GM18508 (cell line): Measurements from ENCODE around the gene BRAF.
"Not testable (repeated sequence)": the region's sequence is repeated elsewhere in the genome, so short reads cannot be mapped to it uniquely, and the experiment has no call there.

Experiments
- ATAC-seq: cut with Tn5 transposase; IDR thresholded peaks from one replicate; pipeline ENCODE4 v1.9.1; 2021; ENCODE audit warnings: moderate number of reproducible peaks; ENCODE audit not compliant: insufficient read depth, unreplicated experiment

BRAF gene

GRCh38 chr7:140924821-140925421 is at the start of gene BRAF:
BRAF (minus strand) TSS chr7:140924929; CDS start chr7:140924703, 226 bp downstream.
- ATAC-seq, result no peak

DNA sequence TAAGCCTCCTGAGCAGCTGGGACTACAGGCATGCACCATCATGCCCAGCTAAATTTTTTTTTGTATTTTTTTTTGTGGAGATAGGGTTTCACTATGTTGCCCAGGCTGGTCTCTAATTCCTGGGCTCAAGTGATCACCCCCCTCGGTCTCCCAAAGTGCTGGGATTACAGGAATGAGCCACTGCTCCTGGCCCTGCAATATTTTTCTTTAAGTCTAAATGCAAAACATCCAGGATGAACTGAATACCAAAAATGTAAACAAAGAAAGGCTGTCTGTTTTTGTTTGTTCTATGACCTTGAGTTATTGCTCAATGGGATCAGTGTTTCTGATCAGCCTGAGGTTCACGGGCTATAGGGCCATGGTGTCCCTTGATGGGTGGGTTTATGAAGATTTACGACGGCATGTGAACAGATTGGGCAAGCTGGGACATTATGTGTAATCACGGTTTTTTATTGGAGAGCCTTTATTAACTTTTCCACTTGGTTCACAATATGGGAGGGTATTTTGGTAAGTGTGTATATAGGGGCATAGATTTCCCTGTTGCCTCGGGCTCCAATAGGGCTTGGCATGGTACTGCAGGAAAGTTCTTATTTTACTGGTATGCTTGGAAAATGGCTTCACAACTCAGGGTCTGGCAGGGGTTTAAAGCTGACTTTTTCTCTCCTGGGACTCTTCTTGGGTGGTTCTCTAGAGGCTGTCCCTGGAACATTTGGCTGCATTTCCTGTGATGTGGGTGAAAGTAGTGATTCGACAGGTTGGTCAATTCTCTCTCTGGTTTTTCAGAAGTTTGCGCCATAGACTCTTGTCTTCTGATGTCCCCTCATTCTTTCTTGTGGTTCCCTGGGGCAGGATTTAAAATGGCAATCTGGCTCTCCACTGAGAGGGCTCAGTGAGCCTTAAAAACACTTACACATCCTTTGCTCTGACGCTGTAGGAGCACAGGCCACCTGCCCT is 48.4 kb upstream of the BRAF start:
- ATAC-seq, result no peak

DNA sequence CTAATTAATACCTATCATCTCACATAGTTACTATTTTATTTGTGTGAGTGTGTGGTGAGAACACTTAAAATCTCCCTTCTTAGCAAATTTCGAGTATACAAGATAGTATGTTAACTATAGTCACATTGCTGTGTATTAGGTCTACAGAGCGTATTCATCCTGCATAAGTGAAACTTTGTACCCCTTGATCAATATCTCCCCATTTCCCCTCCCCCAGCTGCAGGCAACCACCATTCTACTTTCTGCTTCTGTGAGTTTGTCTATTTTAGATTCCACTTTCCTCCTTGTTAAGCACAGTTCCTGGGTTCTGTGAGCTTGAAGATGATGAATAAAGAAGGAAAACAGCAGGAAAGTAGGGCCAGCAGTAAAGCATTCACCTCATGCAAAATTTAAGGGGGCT is 47.6 kb upstream of the BRAF start:
- ATAC-seq, result no peak

DNA sequence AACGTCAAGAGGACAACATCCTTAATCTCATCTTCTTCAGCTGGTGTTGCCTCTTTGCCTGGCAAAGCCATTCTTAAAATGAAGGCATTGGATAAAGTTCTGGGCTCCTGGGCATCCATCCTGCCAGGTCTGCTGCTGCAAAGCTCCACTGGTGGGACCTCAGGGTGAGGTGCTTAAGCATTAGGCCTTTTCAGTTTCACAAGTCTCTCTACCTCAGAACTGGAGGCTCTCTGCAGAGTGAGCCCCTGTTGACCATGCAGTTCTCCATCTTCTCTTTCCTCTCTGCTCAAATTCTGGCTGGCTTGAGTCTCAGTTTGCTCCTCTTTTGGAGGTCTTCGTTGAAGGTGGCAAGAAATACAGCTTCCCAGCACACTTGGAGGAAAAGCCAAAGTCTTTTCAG is 42.7 kb upstream of the BRAF start:
- no peak for ATAC-seq

DNA sequence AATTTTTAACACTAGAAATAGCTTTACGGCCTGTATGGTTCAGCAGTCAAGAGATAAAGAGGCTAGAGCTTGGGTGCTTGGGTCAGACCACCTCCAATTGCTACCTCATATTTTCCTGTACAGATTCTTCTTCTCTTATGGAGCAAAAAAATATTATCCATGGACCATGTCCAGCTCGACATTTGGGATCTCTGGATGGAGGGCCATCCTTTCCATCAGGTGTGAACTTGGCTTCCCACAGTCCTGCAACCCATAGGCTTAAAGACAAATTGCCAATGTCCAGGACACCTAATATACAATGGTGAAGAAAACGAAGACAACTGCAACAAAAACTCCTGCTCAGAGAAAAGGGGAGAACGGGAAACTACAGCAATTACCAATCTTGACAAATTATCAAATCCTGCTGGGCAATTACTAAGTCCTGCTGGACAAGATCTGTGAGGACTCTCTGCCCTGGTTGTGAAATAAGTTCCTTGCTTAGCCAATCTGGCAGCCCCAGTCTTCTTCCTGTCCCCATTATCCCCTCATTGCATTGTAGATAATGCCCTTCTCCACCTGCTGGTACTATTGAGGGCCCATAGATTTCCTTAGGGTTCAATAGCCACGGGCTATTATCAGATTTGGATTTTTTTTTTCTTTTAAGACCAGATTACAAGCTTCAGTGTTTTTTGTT is 42.0 kb upstream of the BRAF start:
- no peak for ATAC-seq

DNA sequence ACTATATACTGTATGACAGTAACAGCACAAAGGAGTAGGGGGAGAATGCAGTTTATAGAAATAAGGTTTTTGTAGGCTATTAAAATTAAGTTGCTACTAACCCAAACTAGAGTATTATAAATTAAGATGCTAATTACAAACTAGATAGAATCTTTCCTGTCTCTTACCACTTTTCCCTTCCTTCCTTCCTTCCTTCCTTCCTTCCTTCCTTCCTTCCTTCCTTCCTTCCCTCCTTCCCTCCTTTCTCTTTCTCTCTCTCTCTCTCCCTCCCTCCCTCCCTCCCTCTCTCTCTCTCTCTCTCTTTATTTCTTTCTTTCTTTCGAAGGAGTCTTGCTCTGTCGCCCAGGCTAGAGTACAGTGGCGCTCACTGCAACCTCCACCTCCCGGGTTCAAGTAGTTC is 36.4 kb upstream of the BRAF start:
- ATAC-seq, result no peak

DNA sequence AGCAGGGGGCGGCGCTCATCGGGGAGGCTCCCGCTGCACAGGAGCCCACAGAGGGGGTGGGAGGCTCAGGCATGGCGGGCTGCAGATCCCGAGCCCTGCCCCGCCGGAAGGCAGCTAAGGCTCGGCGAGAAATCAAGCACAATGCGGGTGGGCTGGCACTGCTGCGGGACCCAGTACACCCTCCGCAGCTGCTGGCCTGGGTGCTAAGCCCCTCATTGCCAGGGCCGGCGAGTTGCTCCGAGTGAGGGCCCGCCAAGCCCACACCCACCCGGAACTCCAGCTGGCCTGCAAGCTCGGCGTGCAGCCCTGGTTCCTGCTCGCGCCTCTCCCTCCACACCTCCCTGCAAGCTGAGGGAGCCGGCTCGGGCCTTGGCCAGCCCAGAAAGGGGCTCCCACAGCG is 32.3 kb upstream of the BRAF start:
- ATAC-seq, result not testable (repeated sequence)

DNA sequence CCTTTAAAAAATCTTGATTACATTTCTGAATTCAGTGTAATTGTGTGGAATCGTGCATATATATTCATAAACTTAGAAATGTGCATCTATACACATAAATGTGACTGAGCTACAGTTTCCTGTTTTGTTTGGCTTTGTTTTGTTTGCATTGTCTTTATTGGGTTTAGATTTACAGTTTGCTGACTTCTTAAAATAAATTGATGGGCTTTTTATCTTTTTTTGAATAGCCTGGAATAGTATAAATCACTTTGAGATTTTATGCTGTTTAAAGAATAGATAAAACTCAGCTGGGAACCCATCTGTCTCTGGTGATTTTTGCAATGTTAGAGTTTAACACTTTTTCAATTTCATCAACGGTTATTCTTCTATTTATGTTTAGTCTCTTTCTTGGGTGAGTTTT is 21.2 kb upstream of the BRAF start:
- no peak for ATAC-seq

GRCh38 chr7:140942242-140942641 is 17.5 kb upstream of the BRAF start:
- ATAC-seq, result not testable (repeated sequence)

DNA sequence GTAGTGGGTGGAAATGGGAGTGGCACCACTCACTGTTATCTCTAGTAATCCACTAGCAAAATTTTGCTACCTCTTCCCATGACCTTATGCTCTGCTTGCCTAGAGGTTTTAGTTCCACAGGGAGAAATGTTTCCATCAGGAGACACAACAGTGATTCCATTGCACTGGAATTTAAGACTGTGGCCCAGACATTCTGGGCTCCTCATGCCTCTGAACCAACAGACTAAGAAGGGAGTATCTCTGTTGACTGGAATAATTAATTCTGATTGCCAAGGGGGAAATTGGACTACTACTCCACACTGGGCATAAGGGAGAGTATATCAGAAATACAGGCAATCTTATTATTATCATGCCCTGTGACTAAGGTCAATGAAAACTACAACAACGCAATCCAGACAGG is 16.2 kb upstream of the BRAF start:
- ATAC-seq, result no peak

DNA sequence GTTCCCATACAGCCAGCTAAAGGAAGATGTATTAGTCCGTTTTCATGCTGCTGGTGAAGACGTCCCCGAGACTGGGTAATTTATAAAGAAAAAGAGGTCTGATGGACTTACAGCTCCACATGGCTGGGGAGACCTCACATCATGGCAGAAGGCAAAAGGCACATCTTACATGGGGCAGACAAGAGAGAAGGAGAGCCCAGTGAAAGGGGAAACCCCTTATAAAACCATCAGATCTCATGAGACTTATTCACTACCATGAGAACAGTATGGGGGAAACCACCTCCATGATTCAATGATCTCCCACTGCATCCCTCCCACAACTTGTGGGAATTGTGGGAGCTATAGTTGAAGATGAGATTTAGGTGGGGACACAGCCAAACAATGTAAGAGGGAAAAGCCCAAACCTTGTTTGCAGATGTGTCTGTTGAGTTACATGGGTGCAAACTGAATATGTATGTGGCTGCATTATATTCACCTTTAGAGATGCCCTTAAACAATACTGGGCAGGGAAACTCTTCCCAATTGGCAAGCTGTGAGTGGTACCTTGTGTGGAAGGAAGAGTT is 13.1 kb upstream of the BRAF start:
- ATAC-seq, result no peak

DNA sequence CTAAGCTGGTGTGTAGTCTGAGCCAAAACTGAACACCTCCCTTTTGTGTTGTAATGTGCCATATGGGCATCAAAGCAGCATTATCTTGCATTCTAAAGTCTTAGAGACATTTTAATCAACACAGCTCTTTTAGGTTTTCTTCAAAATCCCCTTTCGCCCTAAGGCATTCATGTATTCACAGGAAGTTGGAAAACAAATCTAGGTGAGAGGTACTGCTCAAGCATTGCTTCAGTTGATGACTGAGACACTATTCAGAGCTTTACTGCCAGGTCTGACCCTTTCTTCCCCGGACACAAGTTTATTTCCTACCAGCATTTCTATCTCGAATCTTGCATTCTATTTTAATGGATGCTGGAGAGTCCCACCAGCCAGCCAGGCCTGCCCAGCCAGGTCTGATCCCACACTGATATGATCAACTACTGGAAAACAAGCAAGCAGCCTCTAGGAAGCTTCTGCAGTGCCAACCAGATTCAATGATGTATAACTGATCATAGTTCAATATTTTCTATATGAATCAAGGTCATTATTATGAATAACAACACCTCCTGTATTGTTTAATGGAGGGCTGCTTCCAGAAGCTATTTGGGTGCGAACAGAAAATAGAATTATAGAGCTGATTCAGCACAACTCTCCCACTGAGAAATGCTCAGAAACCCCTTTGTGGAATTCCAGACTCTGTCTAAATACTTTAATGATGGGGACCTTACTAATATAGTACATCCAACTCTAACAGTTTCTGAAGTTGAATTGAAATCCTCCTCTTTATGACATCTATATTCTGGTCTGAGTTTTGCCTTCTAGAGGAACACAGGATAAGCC is 4.0 kb upstream of the BRAF start:
- no peak for ATAC-seq

- ATAC-seq, result not testable (repeated sequence)
Observed at GRCh38 chr7:140927945-140928344, 3.2 kb upstream of the BRAF start.

DNA sequence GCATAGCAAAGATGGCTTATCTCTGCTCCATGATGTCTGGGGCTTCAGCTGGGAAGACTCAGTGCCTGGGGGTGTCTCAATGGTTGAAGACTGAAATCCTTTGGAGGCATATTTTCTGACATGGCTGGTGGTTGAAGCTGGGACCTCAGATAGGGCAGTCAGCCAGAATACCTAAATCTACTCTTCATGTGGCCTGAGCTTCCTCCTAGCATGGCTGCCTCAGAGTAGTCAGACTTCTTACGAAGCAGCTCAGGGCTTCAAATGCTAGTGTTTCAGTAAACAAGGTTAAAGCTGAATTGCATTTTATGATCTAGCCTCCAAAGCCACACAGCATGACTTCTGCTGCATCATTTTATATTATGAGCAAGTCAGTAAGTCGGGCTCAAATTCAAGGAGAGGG is 2.6 kb upstream of the BRAF start:
- no peak for ATAC-seq

DNA sequence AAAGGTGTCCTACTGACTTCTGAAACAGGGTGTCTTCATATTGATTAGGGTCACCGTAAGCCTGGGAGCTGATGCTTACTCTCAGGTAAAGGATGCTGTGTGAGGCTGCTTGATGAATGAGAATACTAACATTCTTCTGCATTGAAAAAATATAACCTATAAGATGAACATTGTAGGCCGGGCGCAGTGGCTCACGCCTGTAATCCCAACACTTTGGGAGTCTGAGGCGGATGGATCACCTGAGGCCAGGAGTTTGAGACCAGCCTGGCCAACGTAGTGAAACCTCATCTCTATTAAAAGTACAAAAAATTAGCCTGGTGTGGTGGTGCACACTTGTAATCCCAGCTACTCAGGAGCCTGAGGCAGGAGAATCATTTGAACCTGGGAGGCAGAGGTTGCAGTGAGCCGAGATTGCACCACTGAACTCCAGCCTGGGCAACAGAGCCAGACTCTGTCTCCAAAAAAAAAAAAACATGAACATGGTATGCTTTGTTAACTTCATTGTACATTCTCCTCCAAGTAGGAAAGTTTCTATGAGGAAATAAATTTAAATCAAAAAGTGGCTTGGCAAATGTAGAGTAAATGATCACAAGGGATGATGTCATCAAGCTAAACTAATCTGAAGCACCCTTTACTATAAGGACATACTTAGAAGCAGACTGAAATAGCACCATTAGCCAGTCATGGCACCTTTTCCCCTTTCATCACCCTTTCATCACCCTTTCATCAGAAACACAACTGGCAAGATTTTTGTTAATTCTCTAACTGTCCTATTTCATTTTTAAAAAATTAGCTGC is 1.5 kb upstream of the BRAF start:
- no peak for ATAC-seq

- ATAC-seq, result peak; percentile 71
Observed at GRCh38 chr7:140924019-140924820, 509 bp downstream of the BRAF start.

- ATAC-seq, result peak; percentile 3
Observed at GRCh38 chr7:140923358-140924006, 1.2 kb downstream of the BRAF start.

DNA sequence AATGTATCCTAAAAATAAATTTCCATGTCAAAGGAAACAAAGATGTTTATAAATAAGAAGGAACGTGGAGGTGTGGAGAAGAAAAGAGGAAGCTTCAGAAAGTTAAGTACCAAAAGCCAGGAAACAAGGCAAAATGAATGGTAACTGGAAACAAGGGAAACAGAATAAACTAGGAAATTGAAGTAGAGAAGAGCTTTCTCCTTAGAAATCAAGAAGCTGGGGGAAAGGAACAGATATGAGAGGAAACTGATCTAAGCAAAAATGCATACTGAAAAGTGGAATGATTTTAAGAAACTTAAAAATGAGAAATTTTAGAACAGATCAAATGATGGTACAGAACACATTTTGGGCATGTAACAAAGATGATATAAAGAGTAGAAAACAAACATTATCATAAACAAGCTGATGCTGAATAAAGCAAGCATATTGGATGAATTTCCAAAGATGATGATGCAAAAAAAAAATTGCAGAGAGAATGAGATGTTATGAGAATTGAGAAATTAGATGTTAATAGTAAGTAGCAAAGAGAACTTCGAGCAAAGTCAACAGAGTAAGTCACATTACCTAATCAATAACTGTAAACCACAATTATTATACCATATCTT is 1.9 kb downstream of the BRAF start:
- no peak for ATAC-seq
